SK-N-MC (cell line): ENCODE measurements around the gene MYBPH.

Experiments
- EZH2 ChIP-seq: fragments of 200-600 bp; sonication (generic); IDR thresholded peaks from one replicate; pipeline ENCODE4 v1.6.1; 2017; ENCODE audit warnings: antibody characterized with exemption
- FOXP2 ChIP-seq: optimal IDR thresholded peaks from 2 replicates; pipeline ENCODE3; 2011; ENCODE audit warnings: mild to moderate bottlenecking, moderate library complexity; ENCODE audit not compliant: insufficient read depth; ENCODE audit errors: extremely low read length, control extremely low read depth
- POLR2AphosphoS5 ChIP-seq: IDR thresholded peaks from 2 replicates; pipeline ENCODE4 v1.6.1; 2012; ENCODE audit warnings: mild to moderate bottlenecking, low read depth, low read length, borderline replicate concordance

- TF ChIP-seq POLR2AphosphoS5 (no peak), EZH2 (no peak), FOXP2 (no peak)
These were observed 32.6 kb upstream of the MYBPH start for GRCh38 chr1:203208181-203208580.
